Stomach smooth muscle (tissue), 2 donors: ENCODE results near the gene RPL13.

Source experiments
- H3K27ac ChIP-seq: one replicate; pipeline ENCODE4 v1.7.0; 2013; ENCODE audit warnings: mild to moderate bottlenecking, low read length, inconsistent platforms
- H3K27me3 ChIP-seq, 2 donors: one replicate each; pipeline ENCODE4 v1.7.0; 2013; ENCODE audit warnings: low read length in 2 of 2; ENCODE audit not compliant: insufficient read depth in 2 of 2, control insufficient read depth in 1 of 2
- H3K36me3 ChIP-seq, 2 donors: one replicate each; pipeline ENCODE4 v1.7.0; 2013; ENCODE audit warnings: low read length in 2 of 2; ENCODE audit not compliant: control insufficient read depth in 2 of 2, insufficient read depth in 2 of 2
- H3K4me1 ChIP-seq: one replicate; pipeline ENCODE4 v1.7.0; 2013; ENCODE audit warnings: low read length; ENCODE audit not compliant: control insufficient read depth, insufficient read depth
- H3K4me3 ChIP-seq, 2 donors: one replicate each; pipeline ENCODE4 v1.7.0; 2013; ENCODE audit warnings: low read length in 2 of 2
- H3K9ac ChIP-seq, 2 donors: one replicate each; pipeline ENCODE4 v1.7.0; 2013; ENCODE audit warnings: low read length in 2 of 2, mild to moderate bottlenecking in 1 of 2
- H3K9me3 ChIP-seq, 2 donors: one replicate each; pipeline ENCODE4 v1.7.0; 2013; ENCODE audit warnings: low read length in 2 of 2; ENCODE audit not compliant: control insufficient read depth in 2 of 2
- donor health status: healthy.
- donor health status: Pancreatic carcinoma.

RPL13 gene

GRCh38 chr16:89601906-89602272 lies 41.4 kb downstream of the RPL13 start:
- no peaks in the 10 kb centered on the region for H3K36me3 ChIP-seq
- H3K9me3 ChIP-seq, result no peaks in the 10 kb centered on the region
- H3K27ac ChIP-seq, result no peak overlapping the region
- H3K9ac ChIP-seq, result no peak overlapping the region
- H3K4me1 ChIP-seq, result peaks cover 6% of the 10 kb centered on the region
- peaks cover 4 to 19% of the 10 kb centered on the region in 2 donors for H3K27me3 ChIP-seq
- H3K4me3 ChIP-seq, result no peak overlapping the region

GRCh38 chr16:89602273-89602951 lies 41.9 kb downstream of the RPL13 start:
- no peak overlapping the region for H3K27ac ChIP-seq
- peaks cover 6% of the 10 kb centered on the region for H3K4me1 ChIP-seq
- no peak overlapping the region for H3K9ac ChIP-seq
- no peaks in the 10 kb centered on the region for H3K36me3 ChIP-seq
- H3K27me3 ChIP-seq, result peaks cover 4 to 19% of the 10 kb centered on the region in 2 donors
- no peaks in the 10 kb centered on the region for H3K9me3 ChIP-seq
- H3K4me3 ChIP-seq, result no peak overlapping the region

GRCh38 chr16:89602952-89603590 lies 42.6 kb downstream of the RPL13 start:
- Histone ChIP-seq H3K9me3 (no peaks in the 10 kb centered on the region), H3K36me3 (no peaks in the 10 kb centered on the region), H3K27me3 (peaks cover 6 to 22% of the 10 kb centered on the region in 2 donors), H3K27ac (no peak overlapping the region), H3K4me1 (peaks cover 6% of the 10 kb centered on the region), H3K4me3 (no peak overlapping the region), H3K9ac (no peak overlapping the region)

- H3K4me1 ChIP-seq, result peaks cover 3% of the 10 kb centered on the region
- H3K9ac ChIP-seq, result no peak overlapping the region
- H3K9me3 ChIP-seq, result no peaks in the 10 kb centered on the region
- H3K36me3 ChIP-seq, result no peaks in the 10 kb centered on the region
- H3K27me3 ChIP-seq, result peaks cover 6 to 22% of the 10 kb centered on the region in 2 donors
- H3K4me3 ChIP-seq, result no peak overlapping the region
- no peak overlapping the region for H3K27ac ChIP-seq
Observed at GRCh38 chr16:89604764-89605163, 44.3 kb downstream of the RPL13 start.

GRCh38 chr16:89605186-89605970 lies 44.9 kb downstream of the RPL13 start:
- no peak overlapping the region for H3K4me3 ChIP-seq
- no peak overlapping the region for H3K9ac ChIP-seq
- no peak overlapping the region for H3K27ac ChIP-seq
- peaks cover 6 to 22% of the 10 kb centered on the region in 2 donors for H3K27me3 ChIP-seq
- peaks cover 3% of the 10 kb centered on the region for H3K4me1 ChIP-seq
- no peaks in the 10 kb centered on the region for H3K9me3 ChIP-seq
- no peaks in the 10 kb centered on the region for H3K36me3 ChIP-seq

- Histone ChIP-seq H3K4me1 (peaks cover 3% of the 10 kb centered on the region), H3K27me3 (peaks cover 6 to 22% of the 10 kb centered on the region in 2 donors), H3K36me3 (no peaks in the 10 kb centered on the region), H3K27ac (no peak overlapping the region), H3K9me3 (no peaks in the 10 kb centered on the region), H3K9ac (no peak overlapping the region), H3K4me3 (no peak overlapping the region)
Observed at GRCh38 chr16:89606006-89606405, 45.5 kb downstream of the RPL13 start.

- no peak overlapping the region for H3K27ac ChIP-seq
- peaks cover 10 to 19% of the 10 kb centered on the region in 2 donors for H3K27me3 ChIP-seq
- no peaks in the 10 kb centered on the region for H3K9me3 ChIP-seq
- H3K4me1 ChIP-seq, result peaks cover under 1% of the 10 kb centered on the region
- no peak overlapping the region for H3K9ac ChIP-seq
- H3K4me3 ChIP-seq, result no peak overlapping the region
- H3K36me3 ChIP-seq, result no peaks in the 10 kb centered on the region
Observed at GRCh38 chr16:89607453-89607852, 47.0 kb downstream of the RPL13 start.

- Histone ChIP-seq H3K36me3 (no peaks in the 10 kb centered on the region), H3K9me3 (no peaks in the 10 kb centered on the region), H3K9ac (no peak overlapping the region), H3K4me3 (no peak overlapping the region), H3K4me1 (no peaks in the 10 kb centered on the region), H3K27ac (no peak overlapping the region), H3K27me3 (peaks cover 11 to 17% of the 10 kb centered on the region in 2 donors)
Observed at GRCh38 chr16:89607937-89608740, 47.7 kb downstream of the RPL13 start.

- H3K9me3 ChIP-seq, result no peaks in the 10 kb centered on the region
- no peaks in the 10 kb centered on the region for H3K36me3 ChIP-seq
- no peaks in the 10 kb centered on the region for H3K4me1 ChIP-seq
- no peak overlapping the region for H3K9ac ChIP-seq
- H3K27me3 ChIP-seq, result peaks cover 16% of the 10 kb centered on the region in 2 donors
- H3K4me3 ChIP-seq, result no peak overlapping the region
- H3K27ac ChIP-seq, result no peak overlapping the region
Observed at GRCh38 chr16:89610108-89610453, 49.6 kb downstream of the RPL13 start.

- Histone ChIP-seq H3K27ac (no peak overlapping the region), H3K4me3 (no peak overlapping the region), H3K9me3 (no peaks in the 10 kb centered on the region), H3K27me3 (peaks cover 18 to 19% of the 10 kb centered on the region in 2 donors), H3K4me1 (no peaks in the 10 kb centered on the region), H3K36me3 (no peaks in the 10 kb centered on the region), H3K9ac (no peak overlapping the region)
Observed at GRCh38 chr16:89612415-89613166, 52.1 kb downstream of the RPL13 start.
